Activated effector memory CD4-positive, alpha-beta T cell treated with Interleukin-2 at 50 U/mL for 16 hours (primary cell): Measurements from ENCODE around the gene MTCL1.

Experiments used
- DNase-seq: peaks from one replicate; pipeline ENCODE4 v3.0.0-alpha.2; 2020

The MTCL1 gene

DNA sequence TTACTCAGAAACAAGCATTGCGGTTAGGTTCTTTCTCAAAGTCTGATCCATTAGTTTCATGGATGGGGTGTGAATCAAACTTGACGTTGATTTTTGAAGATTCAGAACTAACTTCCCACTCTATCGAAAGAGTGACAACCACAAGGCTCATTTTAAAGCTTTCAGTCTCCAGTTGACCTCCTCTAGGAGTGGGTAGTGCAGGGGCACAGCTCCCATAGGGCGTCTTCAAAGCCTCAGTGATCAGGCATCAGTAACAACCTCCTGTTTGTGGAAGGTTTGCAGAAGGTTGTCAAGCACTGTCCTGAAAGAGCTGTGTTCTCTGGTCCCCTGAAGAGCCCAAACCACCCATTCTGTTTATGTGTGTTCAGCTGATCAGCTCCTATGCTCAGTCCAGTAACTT lies 10.2 kb downstream of the MTCL1 start:
- no peak for DNase-seq

DNA sequence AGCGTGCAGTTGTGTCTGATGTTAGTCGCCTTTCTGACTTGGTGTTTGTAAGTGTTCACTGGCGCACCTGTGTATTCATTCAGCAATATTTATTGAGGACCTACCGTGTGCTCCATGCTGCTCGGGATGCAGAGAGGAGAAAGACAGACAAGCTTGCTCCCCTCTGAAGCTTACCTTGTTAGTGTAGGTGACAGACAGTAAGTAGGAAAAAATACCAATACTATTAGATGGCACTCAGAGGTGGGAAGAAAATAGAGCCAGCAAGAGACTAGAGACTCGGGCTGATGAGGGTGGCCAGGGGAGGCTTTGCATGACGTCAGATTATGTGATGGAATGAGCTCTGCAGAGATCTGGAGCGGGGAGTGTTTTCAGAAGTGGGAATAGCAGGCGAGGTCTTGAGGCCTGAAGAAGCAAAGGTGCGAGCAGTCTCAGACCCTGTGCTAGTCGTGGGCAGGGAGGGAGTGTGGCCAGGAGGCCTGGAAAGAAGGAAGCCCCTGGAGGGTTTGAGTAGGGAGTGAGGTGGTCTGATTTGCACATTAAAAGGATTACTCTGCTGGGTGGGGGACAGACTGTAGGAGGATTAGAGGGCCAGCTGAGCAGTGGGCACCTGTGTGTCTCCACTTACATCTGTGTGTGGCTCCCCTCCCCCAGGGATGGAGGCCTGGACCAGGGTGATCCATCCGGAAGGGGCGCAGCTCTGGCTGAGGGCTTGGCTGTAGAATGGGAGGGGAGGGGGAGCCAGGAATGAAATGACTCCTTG lies 11.8 kb downstream of the MTCL1 start:
- no peak for DNase-seq

DNA sequence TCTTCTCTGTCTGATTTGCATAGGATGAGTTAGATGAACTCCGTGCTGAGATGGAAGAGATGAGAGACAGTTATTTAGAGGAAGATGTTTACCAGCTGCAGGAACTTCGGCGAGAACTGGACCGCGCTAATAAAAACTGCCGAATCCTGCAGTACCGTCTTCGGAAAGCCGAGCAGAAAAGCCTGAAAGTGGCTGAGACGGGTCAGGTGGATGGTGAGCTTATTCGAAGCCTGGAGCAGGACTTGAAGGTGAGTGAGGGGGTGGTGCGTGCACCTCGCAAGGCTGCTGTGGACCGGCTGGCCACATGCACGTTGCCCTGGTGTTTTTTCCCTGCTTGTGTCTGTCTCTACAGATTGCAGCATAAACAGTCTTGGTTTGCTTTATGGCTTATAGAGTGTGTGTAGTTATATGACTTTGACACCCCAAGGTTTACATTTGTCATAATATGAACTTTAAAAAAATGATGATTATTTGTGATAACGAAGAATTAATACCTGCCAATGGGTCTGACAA lies 13.1 kb downstream of the MTCL1 start:
- DNase-seq, result no peak

DNA sequence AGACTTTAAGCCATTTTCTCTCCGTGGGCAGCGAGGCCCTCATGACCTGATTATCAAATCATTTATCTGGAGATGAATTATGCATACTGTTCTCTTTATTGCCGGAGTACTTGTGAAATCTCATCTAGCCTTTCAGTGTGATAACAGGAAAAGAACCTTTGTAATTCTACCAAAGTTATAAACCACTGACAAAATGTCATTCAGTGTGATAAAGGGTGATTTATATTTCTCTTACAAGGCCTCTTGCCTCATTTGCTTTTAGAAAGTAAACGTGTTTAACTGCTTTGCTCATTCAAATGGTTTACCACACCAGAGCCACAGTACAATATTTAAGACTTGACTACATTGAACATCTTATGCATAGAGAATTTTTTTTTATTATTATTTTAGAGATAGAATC lies 13.8 kb downstream of the MTCL1 start:
- DNase-seq, result no peak

DNA sequence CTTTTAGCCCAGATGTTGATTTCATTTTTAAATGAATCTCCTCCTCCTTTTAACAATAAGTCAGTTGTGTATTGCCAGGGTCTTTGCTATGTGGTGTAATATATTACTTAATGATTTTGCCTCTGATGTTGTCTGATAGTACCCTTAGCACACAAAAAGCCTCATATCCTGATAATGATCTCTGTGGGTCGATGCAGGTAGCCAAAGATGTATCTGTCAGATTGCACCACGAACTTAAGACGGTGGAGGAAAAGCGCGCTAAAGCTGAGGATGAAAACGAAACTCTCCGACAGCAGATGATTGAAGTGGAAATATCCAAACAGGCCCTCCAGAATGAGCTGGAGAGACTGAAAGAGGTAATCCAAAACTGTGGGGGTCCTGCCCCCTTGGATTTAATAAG lies 14.8 kb downstream of the MTCL1 start:
- DNase-seq, result no peak

DNA sequence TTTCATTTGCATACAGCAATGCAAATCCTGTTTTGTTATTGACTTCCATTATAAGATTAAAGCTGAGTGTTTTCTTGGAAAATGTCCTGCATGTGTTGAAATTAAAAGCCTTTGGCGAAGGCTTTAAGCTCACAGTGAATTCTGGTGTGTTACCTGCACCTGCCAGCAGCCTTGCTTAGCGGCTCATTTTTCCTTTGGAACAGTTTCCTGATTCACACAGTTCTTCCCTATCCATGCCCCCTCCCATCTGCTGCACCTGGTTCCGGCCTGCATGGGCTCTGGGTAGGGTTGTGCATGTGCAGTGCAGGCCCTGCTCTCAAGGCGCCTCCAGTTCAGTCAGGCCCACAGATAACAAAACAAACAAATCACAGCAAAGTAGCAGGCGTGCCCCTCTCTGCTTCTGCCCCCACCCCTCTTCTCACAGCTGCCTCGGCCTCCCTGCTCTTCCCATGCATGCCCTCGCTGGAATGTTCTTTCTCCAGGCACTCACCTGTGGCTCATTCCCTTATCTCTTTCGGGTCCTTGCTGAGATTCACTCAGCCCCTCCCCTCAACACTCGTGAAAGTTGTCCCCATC lies 15.8 kb downstream of the MTCL1 start:
- DNase-seq, result no peak

DNA sequence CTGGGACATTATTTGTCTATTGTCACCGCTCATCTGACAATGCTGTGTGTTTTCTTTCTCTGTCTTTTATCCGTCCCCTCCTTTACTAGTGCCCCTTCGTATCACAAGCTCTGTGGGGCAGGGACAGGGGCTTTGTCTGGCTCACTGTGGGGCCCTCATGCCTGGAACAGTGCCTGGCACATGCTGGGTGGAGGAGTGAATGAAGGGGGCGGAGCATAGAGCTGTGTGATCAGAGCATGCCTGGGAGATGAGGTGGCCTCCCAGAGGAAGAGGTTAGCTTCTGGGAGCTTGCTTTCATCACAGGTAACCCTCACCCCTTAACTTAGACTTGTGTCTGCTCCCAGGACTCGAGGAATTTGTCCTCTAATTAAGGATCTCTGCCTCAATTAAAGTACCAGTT lies 16.4 kb downstream of the MTCL1 start:
- DNase-seq, result no peak

DNA sequence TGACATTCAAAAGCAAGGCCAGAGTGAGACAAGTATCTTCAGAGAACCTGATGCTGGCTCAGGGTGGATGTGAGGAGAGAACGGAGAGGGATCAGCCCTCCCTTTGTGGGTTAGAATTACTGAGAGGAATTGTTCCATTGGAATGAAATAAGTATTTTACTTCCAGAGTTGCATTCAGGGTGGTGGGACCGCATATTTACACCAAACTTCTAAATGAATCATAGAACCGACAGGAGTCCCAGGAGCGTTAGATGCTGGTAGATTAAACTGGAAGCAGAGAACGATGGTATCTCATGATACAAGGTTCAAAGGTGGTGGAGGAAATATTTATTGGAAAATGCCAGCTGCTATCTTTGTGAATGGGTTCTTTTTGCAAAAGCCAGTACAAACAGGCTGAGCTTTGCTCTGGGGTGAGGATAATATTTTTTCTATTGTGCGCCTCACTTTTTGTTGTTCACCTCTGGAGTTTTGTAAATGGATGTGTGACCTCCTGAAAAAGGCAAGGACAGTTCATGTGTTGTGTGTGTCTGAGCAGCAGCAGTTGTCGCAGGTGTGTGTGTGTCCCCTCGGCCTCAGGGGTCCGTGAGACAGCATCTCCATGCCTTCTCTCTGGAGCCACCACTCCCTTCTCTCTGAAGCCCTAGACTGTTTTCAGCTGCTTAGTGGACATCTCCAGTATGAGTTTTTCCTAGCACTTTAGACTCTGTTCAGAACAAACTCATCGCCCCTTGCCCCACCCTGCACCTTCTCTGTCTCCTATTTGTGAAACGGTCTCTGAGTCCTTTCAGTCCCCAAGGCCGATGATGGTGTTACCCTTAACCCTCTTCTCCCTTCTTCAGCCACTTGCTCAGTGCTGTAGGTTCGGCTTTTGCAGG lies 17.8 kb downstream of the MTCL1 start:
- DNase-seq, result no peak

DNA sequence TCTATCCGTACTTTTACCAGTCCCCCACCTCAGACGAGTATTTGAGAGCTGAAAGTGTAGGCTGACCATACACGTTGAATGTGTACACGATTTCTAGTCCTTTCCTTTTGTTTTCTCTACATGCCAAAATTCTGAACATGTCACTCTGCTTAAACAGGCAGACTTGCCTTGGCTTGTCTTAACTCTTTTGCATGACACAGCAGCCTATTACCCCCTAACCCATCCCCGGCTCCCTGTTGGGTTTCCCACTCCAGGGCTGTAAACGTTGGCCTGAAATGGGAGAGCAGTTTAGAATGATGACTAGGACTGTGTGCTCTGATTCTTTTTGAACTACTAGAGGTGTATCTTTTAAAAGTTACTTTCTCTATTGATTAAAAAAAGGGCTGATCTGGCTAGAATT lies 19.1 kb downstream of the MTCL1 start:
- DNase-seq, result no peak

DNA sequence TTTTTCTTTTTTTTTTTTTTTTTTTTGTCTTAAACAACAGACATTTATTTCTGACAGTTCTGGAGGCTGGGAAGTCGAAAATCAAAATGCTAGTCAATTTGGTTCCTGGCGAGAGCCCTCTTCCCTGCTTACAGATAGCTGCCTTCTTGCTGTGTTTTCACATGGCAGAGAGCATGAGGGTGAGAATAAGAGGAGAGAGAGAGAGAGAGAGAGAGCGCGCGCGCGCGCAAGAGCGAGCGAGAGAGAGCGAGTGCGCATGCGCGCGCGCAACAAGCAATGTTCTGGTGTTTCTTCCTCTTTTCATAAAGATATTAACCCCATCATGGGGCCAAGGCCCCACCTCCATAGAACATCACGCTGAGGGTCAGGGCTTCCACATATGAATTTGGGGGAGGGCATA lies 20.9 kb downstream of the MTCL1 start:
- DNase-seq, result no peak

DNA sequence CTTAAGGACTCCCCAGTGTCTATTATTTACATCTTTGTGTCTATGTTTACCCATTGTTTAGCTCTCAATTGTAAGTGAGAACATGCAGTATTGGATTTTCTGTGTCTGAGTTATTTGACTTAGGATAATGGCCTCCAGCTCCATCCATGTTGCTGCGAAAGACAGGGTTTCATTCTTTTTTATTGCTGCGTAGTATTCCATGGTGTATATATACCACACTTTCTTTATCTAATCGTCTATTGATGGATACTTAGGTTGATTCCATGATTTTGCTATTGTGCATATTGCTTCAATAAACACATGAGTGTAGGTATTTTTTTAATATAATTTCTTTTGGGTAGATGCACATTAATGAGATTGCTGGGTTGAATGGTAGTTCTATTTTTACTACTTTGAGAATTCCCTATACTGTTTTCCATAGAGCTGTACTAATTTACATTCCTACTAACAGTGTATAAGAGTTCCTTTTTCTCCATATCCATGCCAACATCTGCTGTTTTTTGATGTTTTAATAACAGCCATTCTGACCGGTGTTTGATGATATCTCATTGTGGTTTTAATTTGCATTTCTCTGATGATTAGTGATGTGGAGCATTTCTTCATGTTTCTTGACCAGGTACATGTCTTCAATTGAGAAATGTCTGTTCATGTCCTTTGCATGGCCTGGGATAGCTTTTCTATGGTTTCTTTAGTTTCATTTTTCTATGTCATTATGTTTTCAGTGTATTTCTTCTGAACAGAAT lies 21.8 kb downstream of the MTCL1 start:
- DNase-seq, result no peak

DNA sequence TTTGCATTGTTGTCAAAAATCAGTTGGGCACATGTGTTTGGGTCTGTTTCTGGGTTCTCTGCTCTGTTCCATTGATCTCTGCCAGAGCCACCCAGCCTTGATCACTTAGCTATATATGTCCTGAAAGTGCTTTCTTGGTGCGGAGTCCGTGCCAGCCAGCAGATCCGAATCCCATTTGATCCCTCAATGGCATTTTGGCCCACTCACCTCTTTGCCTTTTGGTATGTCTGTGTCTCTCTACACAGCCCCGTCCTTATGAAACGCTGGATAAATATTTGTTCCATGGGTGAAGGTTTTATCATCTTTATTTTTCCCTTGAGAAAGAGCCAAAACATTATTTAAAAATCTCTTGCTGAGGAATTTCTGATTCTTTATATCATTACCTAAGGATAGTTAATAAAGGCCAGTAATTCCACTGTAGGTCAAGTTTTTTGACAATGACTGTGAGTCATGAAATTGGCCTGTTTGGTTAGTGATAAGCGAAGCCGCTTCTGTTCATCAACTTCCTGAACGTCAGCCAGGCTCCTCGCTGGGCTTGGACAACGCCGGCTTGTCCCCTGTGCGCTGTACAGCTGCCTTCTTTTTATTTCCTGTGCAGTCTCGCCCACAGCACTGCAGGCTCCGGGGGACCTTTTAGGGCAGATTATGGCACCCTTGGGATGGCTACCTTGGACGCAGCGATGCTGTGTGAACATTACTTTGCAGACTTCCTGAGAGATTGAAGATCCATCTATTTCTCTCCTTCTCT lies 24.9 kb downstream of the MTCL1 start:
- no peak for DNase-seq

DNA sequence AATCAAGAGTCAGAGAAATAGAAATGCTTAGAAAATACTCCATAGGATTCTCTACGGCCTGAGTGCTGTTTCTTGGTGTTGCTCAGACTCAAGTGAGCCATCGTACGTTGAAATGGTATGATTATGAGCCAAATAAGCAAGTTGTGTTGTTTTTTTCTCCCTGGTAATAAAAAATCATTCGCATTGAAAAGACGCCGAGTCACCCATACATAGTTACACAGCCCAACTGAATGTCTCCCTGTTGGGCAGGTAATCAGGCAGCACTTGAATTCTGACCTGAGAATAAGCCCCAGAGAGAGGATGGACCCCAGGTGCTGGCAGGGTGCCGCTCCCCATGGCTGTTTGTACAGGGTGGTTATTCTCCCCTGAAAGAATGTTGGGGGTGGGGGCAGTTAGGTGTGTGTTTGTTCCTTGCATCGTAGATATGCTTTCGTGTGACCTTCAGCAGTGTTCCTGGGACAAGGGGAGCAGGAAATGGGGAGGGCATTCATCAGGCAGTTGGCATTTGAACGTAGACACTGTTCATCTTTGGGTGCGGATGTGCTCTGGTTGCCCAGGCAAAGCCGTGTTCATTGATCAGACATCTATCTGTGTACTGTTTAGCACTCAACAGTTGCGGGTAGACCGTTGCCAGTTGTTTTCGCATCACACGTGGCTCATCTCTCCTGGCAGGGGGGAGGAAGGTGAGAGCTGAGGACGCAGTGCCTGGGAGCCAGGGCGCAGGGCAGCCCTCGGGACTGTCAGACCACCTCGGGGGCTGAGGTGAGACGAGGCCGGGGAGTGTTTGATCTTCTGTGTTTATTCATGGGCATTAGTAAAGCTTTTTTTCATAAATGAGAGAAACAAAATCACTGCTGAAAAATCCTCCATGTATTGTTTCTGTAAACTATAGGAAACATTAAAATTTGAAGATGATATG lies 27.3 kb downstream of the MTCL1 start:
- no peak for DNase-seq

DNA sequence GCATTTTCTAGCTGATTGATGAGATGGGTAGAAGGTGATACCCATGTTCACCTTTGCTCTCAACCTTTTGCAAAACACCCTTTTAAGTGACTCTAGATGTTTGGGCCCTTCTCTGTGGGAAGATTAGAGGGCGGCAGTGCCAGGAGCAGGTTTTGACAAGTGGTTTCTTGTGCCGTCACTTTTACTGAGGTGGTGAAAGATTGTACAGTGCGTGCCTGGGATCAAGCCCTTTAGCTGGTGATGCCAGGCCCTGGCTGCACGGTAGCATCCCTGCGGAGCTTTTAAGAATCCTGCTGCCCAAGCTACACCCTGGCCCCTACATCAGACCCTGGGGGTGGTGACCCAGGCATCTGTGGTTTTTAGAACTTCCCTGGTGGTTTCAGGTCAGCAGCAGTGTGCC lies 29.1 kb downstream of the MTCL1 start:
- no peak for DNase-seq

DNA sequence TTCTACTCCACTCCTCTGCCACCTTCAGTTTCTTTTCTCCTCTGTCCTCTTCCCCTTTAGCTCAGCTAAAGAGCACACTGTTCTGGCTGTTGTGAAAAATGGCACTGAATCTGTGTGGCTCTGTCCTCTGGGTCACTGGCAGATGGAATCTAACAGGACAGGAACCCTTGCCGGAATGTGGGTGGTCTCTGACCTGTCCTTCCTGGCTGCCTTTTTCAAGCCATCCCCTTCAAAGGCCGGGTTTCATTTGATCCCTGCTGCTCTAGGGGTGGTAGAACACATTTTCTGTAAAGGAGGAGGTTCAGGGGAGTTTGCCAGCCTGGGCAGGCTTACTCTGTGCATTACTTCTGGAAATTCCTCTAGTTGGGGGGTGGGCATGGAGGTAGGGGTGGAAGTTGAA lies 29.9 kb downstream of the MTCL1 start:
- no peak for DNase-seq

DNA sequence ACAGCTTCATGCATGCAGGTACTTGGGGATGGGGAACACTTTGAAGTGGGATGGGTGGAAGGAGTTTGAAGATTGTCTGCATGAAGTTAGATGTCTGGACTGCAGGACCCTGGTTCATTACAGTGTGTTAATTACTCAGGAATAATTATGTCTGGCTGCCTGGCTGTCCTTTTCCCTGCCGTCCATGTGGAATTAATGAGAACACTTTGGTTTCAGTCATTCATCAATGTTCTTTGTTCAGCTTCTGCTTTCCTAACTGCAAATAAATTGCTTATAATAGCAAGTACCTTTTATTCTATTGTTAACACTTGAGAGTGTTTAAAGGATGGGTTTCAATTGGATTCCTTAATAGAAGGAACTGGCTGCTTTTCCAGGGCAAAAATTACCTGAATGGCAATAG lies 35.8 kb downstream of the MTCL1 start:
- DNase-seq, result no peak

DNA sequence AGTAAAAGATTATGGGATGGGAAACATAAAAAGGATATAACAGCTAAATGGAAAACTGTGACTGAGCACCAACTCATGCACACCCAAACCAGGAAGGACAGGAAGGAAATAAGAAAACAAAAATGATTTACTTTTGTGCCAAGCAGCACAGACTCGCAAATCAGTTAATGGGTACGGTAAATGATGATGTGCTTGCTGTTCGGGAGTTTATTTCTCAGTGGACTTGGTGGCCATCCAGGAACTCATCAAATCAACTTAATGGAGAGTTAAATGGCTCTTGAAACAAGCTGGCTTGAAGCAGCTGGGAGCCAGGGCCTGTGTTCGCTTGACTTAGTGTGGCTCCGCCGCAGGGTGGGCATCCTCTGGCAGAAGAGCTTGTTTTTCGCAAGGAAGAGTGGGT lies 36.2 kb downstream of the MTCL1 start:
- no peak for DNase-seq

DNA sequence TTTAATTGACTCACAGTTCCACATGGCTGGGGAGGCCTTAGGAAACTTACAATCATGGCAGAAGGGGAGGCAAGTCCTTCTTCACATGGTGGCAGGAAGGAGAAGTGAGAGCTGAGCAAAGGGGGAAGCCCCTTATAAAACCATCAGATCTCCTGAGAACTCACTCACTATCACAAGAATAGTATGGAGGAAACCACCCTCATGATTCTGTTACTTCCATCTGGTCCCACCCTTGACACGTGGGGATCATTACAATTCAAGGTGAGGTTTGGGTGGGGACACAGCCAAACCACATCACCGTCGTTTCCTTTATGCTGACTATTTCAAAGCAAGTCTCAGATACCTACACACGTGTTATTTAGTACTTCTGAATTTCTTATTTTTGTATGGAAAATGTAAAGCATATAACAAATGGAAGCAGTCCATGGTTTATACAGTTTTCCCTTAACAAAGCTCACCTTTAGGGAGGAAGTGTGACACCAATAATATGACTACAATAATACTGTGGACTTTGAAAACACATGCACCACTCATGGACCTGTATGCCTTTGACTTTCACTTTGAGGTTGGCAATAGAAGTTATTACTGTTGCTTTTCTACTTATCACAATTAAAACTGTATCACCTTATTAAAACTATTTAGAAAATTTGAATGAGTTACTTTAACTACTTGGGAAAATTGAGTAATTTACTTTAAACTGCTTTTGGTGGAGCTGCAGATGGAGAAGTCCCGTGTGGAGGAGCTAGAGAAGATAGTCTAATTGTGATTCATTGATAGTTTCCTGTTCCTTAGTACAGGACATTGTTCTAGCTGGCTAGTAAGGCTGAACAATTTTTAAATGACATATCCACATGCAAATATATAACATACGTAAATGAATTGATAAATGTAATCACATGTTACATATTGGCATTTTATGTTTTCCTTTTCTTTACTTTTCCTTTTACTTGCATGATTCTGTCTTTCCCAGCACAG lies 37.3 kb downstream of the MTCL1 start:
- no peak for DNase-seq

DNA sequence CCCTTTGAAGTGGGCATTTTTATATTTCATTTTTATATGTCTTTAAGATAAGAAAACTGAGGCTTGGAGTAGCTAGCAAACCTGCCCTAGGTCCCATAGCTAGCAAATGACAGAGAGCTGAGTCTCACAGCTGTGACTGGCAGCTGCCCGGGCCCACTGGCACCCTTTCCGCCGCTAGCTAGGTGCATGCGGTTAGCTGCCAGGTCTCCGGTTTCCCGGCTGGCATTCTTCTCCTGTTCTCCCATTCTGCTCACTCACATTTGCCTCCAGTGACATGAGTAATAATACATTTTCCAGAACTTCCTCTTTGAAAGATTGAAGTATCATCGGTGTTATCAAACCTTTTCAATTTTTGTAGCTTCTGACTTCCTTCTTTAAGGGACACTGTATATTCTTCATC lies 38.7 kb downstream of the MTCL1 start:
- no peak for DNase-seq

DNA sequence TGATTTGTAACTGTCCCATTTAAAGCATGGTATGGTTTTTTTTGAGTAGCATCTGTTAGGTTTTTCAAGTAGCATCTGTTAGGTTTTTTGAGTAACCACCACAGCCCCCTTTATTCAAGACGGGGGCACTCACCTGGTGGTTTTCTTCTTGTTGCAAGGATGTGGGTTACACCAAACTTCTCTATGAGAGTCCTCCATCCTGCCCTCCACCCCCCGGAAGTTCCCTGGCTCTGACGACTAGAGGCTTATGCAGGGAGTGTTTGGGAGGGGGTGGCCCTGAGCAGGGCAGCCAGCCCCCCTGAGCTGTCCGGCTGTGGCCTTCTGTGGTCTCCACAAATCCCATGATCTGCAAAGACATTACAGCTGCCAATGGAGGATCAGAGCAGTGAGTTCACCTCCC lies 39.3 kb downstream of the MTCL1 start:
- DNase-seq, result peak; percentile 31
